CD4-positive, alpha-beta memory T cell (primary cell): ENCODE measurements around the gene NF2. TPM values are rescaled to one million over a fixed set of nuclear protein-coding genes. Genes with fewer than 3 reads are reported as not detected.
A peak's percentile ranks its signal among the peaks of the same experiment; 100 is the strongest.

Experiments used
- CTCF ChIA-PET: fragments of 350-600 bp; sonication (Branson Sonifier 250); formaldehyde crosslinking; loops from one replicate; lab custom pipeline; 2021; ENCODE audit warnings: inconsistent platforms; ENCODE audit not compliant: partially characterized antibody; lab: Charles Lee
- POLR2A ChIA-PET: fragments of 350-600 bp; sonication (Branson Sonifier 250); formaldehyde crosslinking; loops from one replicate; lab custom pipeline; 2021; ENCODE audit not compliant: partially characterized antibody; lab: Charles Lee
- DNase-seq, 5 donors: peaks; one replicate each; pipeline versions ENCODE4 v3.0.0 to v3.0.0-alpha.2; 2020 to 2022; ENCODE audit warnings: mixed read lengths in 1 of 5
- H3K27ac ChIP-seq: one replicate; pipeline ENCODE4 v1.7.0; 2013; ENCODE audit warnings: low read depth, low read length
- H3K27me3 ChIP-seq: 2 replicates; pipeline ENCODE4 v1.7.0; 2013; ENCODE audit warnings: mild to moderate bottlenecking, low read length, moderate library complexity; ENCODE audit not compliant: insufficient read depth
- H3K36me3 ChIP-seq: 2 replicates; pipeline ENCODE4 v1.7.0; 2013; ENCODE audit warnings: mild to moderate bottlenecking, low read length, moderate library complexity; ENCODE audit not compliant: insufficient read depth
- H3K4me1 ChIP-seq: 2 replicates; pipeline ENCODE4 v1.7.0; 2013; ENCODE audit warnings: mild to moderate bottlenecking, low read length, moderate library complexity; ENCODE audit not compliant: insufficient read depth
- H3K4me3 ChIP-seq, 2 donors: one replicate each; pipeline ENCODE4 v1.7.0; 2013; ENCODE audit warnings: low read length in 2 of 2, mild to moderate bottlenecking in 1 of 2
- H3K9me3 ChIP-seq, 2 donors: one replicate each; pipeline ENCODE4 v1.7.0; 2013; ENCODE audit warnings: low read length in 2 of 2, control low read depth in 1 of 2; ENCODE audit not compliant: control insufficient read depth in 1 of 2
- H3K27ac Mint-ChIP-seq, 7 donors: one replicate each; pipeline ENCODE4 v1.8.0; 2020 to 2021; ENCODE audit warnings: mixed read lengths in 7 of 7, mild to moderate bottlenecking in 6 of 7, inconsistent platforms in 3 of 7, moderate library complexity in 3 of 7
- H3K27me3 Mint-ChIP-seq, 2 donors: one replicate each; pipeline ENCODE4 v1.8.0; 2020 to 2021; ENCODE audit warnings: mixed read lengths in 2 of 2
- H3K36me3 Mint-ChIP-seq, 2 donors: one replicate each; pipeline ENCODE4 v1.8.0; 2020 to 2021; ENCODE audit warnings: mixed read lengths in 2 of 2, inconsistent platforms in 1 of 2, mild to moderate bottlenecking in 1 of 2
- H3K4me1 Mint-ChIP-seq, 4 donors: one replicate each; pipeline ENCODE4 v1.8.0; 2020 to 2021; ENCODE audit warnings: mixed read lengths in 4 of 4, mild to moderate bottlenecking in 1 of 4
- H3K4me3 Mint-ChIP-seq, 8 donors: one replicate each; pipeline ENCODE4 v1.8.0; 2020 to 2021; ENCODE audit warnings: mixed read lengths in 8 of 8, mild to moderate bottlenecking in 7 of 8, moderate library complexity in 6 of 8, inconsistent platforms in 3 of 8
- H3K9me3 Mint-ChIP-seq, 8 donors: one replicate each; pipeline ENCODE4 v1.8.0; 2020 to 2021; ENCODE audit warnings: mixed read lengths in 8 of 8, mild to moderate bottlenecking in 5 of 8, inconsistent platforms in 3 of 8, moderate library complexity in 1 of 8
- intact Hi-C: fragments of 100-400 bp; cut with micrococcal nuclease; formaldehyde crosslinking; loops from one replicate; pipeline ENCODE4 v1.15.1; 2023
- polyA plus RNA-seq, 2 donors: library from polyadenylated mRNA; unstranded; fragments of 300-500 nt; fragmentation: Illumina TruSeq; gene quantifications; one replicate each; pipeline ENCODE4 v1.2.3, GENCODE V29; 2021
- total RNA-seq, 2 experiments: library from RNA; stranded (reverse); gene quantifications; one replicate each; pipeline ENCODE4 v1.2.3, GENCODE V29; 2021

Gene NF2
- total and polyA plus RNA-seq, 4 experiments from 2014 or later: 11.7 to 31.4 (median 24.2) TPM

- no peaks in the 10 kb centered on the region for H3K9me3 Mint-ChIP-seq
- peaks cover 4 to 8% of the 10 kb centered on the region in 2 donors for H3K36me3 Mint-ChIP-seq
- no peaks in the 10 kb centered on the region for H3K4me1 Mint-ChIP-seq
- no peak overlapping the region for H3K27ac ChIP-seq
- no peaks in the 10 kb centered on the region for H3K9me3 ChIP-seq
- no peak overlapping the region for H3K4me3 Mint-ChIP-seq
- H3K36me3 ChIP-seq: no peaks in the 10 kb centered on the region
- DNase-seq: peak in 1 of 5 donors; percentile 16
- CTCF ChIA-PET: interaction anchor here (0.5 kb wide), 1 partner anchor 37 kb away, joined by 5 read pairs; no protein-coding TSS in a partner anchor
- H3K4me3 ChIP-seq: no peak overlapping the region
- peaks cover 3 to 7% of the 10 kb centered on the region in 2 donors for H3K27me3 Mint-ChIP-seq
- H3K27ac Mint-ChIP-seq: no peak overlapping the region
- intact Hi-C loops: loop anchor here (2.0 kb wide), 1 partner anchor 363 kb away; no protein-coding TSS in a partner anchor
- H3K27me3 ChIP-seq: no peaks in the 10 kb centered on the region
- POLR2A ChIA-PET: no interaction called here
- H3K4me1 ChIP-seq: no peaks in the 10 kb centered on the region
Observed at GRCh38 chr22:29726106-29726505, 122.7 kb downstream of the NF2 start.

DNA sequence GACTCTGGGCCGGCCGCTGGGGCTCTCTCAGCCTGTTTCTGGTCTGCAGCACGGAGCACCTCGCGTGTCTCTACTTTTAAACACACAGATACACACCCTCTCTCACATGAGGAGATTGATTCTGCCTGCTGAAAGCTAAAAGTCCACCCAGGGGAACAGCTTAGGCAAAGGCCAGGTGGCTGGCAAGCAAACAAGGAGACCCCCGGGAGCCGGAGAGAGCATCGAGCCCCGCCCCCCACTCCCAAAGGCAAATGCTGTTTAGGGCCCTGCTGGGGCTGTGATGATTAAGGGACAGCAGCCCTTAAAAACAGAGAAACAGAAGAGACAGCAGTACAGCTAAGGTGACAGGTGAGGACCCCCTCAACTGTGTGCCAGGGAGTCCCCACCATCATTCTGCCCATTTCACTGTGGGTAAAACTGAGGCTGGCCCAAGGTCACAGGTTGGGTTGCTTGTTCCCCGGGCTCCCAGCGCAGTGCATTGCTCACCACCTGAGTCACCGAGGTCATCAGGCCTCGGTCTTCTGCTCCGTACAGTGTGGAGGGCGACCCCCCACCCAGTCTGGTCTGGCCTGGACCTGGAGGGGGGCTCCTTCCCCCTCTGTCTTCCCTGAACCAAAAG is 123.2 kb downstream of the NF2 start:
- Histone ChIP-seq H3K36me3 (no peaks in the 10 kb centered on the region), H3K27me3 (no peaks in the 10 kb centered on the region), H3K27ac (no peak overlapping the region), H3K4me1 (no peaks in the 10 kb centered on the region), H3K4me3 (no peak overlapping the region), H3K9me3 (no peaks in the 10 kb centered on the region)
- ChIA-PET CTCF (interaction anchor here (0.5 kb wide), 1 partner anchor 38 kb away, joined by 5 read pairs; no protein-coding TSS in a partner anchor), POLR2A (no interaction called here)
- H3K9me3 Mint-ChIP-seq: no peaks in the 10 kb centered on the region
- intact Hi-C loops: loop anchor here (2.0 kb wide), 1 partner anchor 362 kb away; no protein-coding TSS in a partner anchor
- H3K36me3 Mint-ChIP-seq: peaks cover 4 to 11% of the 10 kb centered on the region in 2 donors
- no peak overlapping the region for H3K27ac Mint-ChIP-seq
- peak in 1 of 5 donors; percentile 19 for DNase-seq
- H3K4me1 Mint-ChIP-seq: no peaks in the 10 kb centered on the region
- peaks cover under 1 to 3% of the 10 kb centered on the region in 2 donors for H3K27me3 Mint-ChIP-seq
- no peak overlapping the region for H3K4me3 Mint-ChIP-seq

- no peaks in the 10 kb centered on the region for H3K4me1 ChIP-seq
- Mint-ChIP-seq H3K9me3 (no peaks in the 10 kb centered on the region), H3K27me3 (no peaks in the 10 kb centered on the region), H3K4me1 (no peaks in the 10 kb centered on the region), H3K36me3 (peaks cover 4 to 16% of the 10 kb centered on the region in 2 donors), H3K27ac (no peak overlapping the region), H3K4me3 (no peak overlapping the region)
- no peak overlapping the region for H3K4me3 ChIP-seq
- H3K27ac ChIP-seq: no peak overlapping the region
- no peaks in the 10 kb centered on the region for H3K27me3 ChIP-seq
- no peak for DNase-seq
- intact Hi-C loops: loop anchor here (2.0 kb wide), 1 partner anchor 362 kb away; no protein-coding TSS in a partner anchor
- CTCF ChIA-PET: no interaction called here
- POLR2A ChIA-PET: no interaction called here
- no peaks in the 10 kb centered on the region for H3K9me3 ChIP-seq
- H3K36me3 ChIP-seq: no peaks in the 10 kb centered on the region
Observed at GRCh38 chr22:29727131-29727523, 123.7 kb downstream of the NF2 start.

- H3K4me3 Mint-ChIP-seq: no peak overlapping the region
- Histone ChIP-seq H3K9me3 (no peaks in the 10 kb centered on the region), H3K4me3 (no peak overlapping the region), H3K27ac (no peak overlapping the region), H3K27me3 (no peaks in the 10 kb centered on the region), H3K36me3 (no peaks in the 10 kb centered on the region), H3K4me1 (no peaks in the 10 kb centered on the region)
- CTCF ChIA-PET: no interaction called here
- no peak overlapping the region for H3K27ac Mint-ChIP-seq
- intact Hi-C loops: no loop called here
- no peaks in the 10 kb centered on the region for H3K9me3 Mint-ChIP-seq
- POLR2A ChIA-PET: no interaction called here
- H3K36me3 Mint-ChIP-seq: peaks cover 4 to 21% of the 10 kb centered on the region in 2 donors
- no peak for DNase-seq
- H3K4me1 Mint-ChIP-seq: no peaks in the 10 kb centered on the region
- H3K27me3 Mint-ChIP-seq: no peaks in the 10 kb centered on the region
Observed at GRCh38 chr22:29729161-29729560, 125.7 kb downstream of the NF2 start.

DNA sequence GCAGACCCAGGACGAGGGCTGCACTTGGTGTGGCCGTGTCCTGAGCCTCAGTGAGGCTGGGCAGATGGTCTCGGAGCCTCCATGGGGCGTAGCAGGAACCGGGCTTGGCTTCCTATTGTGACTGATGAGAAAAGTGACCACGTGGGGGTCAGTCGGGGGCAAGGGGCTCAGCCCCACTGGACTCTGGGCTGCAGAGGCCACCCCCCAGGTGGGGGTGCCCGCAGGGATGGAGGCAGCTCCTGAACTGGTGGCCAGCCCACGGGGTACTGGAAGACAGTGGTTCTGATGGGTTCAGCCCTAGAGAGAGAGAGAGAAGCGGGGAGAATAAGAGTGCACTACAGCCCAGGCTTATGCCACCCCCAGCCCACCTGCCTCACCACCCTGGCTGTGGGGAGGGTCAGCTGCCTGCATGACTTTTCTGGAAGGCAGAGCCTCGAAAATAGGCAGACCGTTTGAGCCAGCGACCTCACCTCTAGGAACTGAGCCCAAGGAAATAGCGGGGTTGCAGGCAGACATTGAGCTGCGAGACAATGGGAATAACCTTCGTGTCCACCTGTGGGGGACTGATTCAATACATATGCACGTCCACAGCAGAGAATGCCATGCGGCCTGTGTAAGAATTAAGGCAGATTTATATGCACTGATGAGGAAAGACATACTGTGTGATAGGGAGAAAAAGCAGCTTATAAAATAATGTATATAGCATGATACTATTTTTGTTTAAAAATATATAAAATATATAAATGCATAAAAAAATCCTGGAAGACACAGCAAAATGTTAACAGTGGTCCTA is 127.8 kb downstream of the NF2 start:
- peak in 1 of 5 donors; percentile 17 for DNase-seq
- no peaks in the 10 kb centered on the region for H3K4me1 ChIP-seq
- H3K9me3 ChIP-seq: no peaks in the 10 kb centered on the region
- CTCF ChIA-PET: interaction anchor here (0.8 kb wide), 1 partner anchor 274 kb away, joined by 3 read pairs; no protein-coding TSS in a partner anchor
- Mint-ChIP-seq H3K27me3 (no peaks in the 10 kb centered on the region), H3K4me3 (no peak overlapping the region), H3K4me1 (no peaks in the 10 kb centered on the region), H3K9me3 (no peaks in the 10 kb centered on the region), H3K36me3 (peaks cover 4 to 27% of the 10 kb centered on the region in 2 donors), H3K27ac (no peak overlapping the region)
- no peak overlapping the region for H3K27ac ChIP-seq
- intact Hi-C loops: no loop called here
- no peaks in the 10 kb centered on the region for H3K27me3 ChIP-seq
- no peaks in the 10 kb centered on the region for H3K36me3 ChIP-seq
- POLR2A ChIA-PET: no interaction called here
- no peak overlapping the region for H3K4me3 ChIP-seq

DNA sequence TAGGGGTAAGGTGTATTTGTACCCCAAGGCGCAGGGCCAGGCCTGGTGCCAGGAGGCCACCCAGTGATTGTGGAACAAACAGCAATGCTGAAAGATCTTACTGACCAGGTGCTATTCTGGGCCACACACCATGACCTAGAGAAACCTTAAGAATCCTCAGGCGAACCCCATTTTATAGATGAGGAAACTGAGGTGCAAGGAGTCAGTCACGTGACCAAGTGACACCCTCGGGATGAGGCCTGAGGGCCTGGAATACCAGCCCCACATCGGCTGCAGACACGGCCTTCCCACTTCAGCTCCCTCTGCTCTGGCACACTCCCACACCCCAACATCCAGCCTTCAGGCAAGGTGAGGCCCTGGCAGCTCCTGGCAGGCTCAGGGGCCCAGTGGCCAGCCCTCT is 129.4 kb downstream of the NF2 start:
- DNase-seq: no peak
- Mint-ChIP-seq H3K27me3 (no peaks in the 10 kb centered on the region), H3K9me3 (no peaks in the 10 kb centered on the region), H3K4me1 (no peaks in the 10 kb centered on the region), H3K27ac (no peak overlapping the region), H3K4me3 (no peak overlapping the region), H3K36me3 (peaks cover 7 to 27% of the 10 kb centered on the region in 2 donors)
- ChIA-PET CTCF (no interaction called here), POLR2A (no interaction called here)
- H3K36me3 ChIP-seq: no peaks in the 10 kb centered on the region
- no peak overlapping the region for H3K27ac ChIP-seq
- H3K4me1 ChIP-seq: no peaks in the 10 kb centered on the region
- no peaks in the 10 kb centered on the region for H3K27me3 ChIP-seq
- H3K9me3 ChIP-seq: no peaks in the 10 kb centered on the region
- intact Hi-C loops: no loop called here
- no peak overlapping the region for H3K4me3 ChIP-seq

GRCh38 chr22:29733362-29734201 is 130.1 kb downstream of the NF2 start:
- Histone ChIP-seq H3K4me3 (no peak overlapping the region), H3K9me3 (no peaks in the 10 kb centered on the region), H3K4me1 (no peaks in the 10 kb centered on the region), H3K27ac (no peak overlapping the region), H3K27me3 (no peaks in the 10 kb centered on the region), H3K36me3 (no peaks in the 10 kb centered on the region)
- H3K36me3 Mint-ChIP-seq: peaks cover 7 to 27% of the 10 kb centered on the region in 2 donors
- H3K4me3 Mint-ChIP-seq: no peak overlapping the region
- CTCF ChIA-PET: no interaction called here
- H3K27ac Mint-ChIP-seq: no peak overlapping the region
- no peaks in the 10 kb centered on the region for H3K4me1 Mint-ChIP-seq
- peak in 1 of 5 donors; percentile 19 for DNase-seq
- POLR2A ChIA-PET: no interaction called here
- intact Hi-C loops: no loop called here
- H3K27me3 Mint-ChIP-seq: no peaks in the 10 kb centered on the region
- no peaks in the 10 kb centered on the region for H3K9me3 Mint-ChIP-seq
